Hematopoietic multipotent progenitor cell (in vitro differentiated cells): ENCODE measurements around the gene KDELR1. TPM values are rescaled to one million over a fixed set of nuclear protein-coding genes. Genes with fewer than 3 reads are reported as not detected.

Experiments used
- DNase-seq, 3 donors: peaks; one replicate each; pipeline ENCODE4 v3.0.0-alpha.2; 2011 to 2015; ENCODE audit warnings: low read depth in 2 of 3, low spot score in 2 of 3
- total RNA-seq: library from RNA; depleted of rRNA; stranded (reverse); fragments of >200 nt; gene quantifications from one replicate; pipeline ENCODE4 v1.2.3, GENCODE V29; 2012

Gene KDELR1
- total RNA-seq, 1 donor, result 75.9 TPM

DNA sequence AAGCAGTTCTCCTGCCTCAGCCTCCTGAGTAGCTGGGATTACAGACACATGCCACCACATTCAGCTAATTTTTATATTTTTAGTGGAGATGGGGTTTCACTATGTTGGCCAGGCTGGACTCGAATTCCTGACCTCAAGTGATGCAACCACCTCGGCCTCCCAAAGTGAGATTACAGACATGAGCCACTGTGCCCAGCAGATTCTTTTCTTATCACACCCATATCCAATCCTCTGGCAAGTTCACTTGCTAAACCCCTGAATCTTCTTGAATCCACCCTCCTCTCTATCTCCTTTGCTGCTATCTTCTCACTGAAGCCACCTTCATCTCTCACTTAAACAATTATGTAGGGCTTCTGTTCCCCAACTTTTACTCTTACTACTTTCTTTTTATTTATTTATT, 45.2 kb downstream of the KDELR1 start:
- DNase-seq, result no peak

DNA sequence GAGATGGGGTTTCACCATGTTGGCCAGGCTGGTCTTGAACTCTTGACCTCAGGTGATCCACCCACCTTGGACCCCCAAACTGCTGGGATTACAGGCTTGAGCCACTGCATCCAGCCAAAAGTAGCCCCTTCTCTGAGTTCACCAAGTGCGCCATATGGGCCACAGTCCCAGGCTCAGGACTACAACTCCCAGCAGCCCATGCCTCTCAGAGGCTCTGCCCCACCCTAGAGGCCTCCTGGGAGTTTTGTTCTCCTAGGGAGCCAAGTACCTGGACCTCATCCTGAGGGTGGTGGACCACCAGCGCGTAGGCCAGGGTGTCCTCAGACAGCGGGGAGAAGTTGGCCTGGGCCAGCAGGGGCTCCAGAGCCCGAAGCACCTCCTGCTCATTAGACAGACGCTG, 46.5 kb downstream of the KDELR1 start:
- DNase-seq, result no peak

GRCh38 chr19:48342841-48343540, 48.4 kb downstream of the KDELR1 start:
- DNase-seq, result no peak

- no peak for DNase-seq
These were observed 49.0 kb downstream of the KDELR1 start for GRCh38 chr19:48342414-48342738.

- no peak for DNase-seq
These were observed 49.6 kb downstream of the KDELR1 start for GRCh38 chr19:48341515-48342413.

DNA sequence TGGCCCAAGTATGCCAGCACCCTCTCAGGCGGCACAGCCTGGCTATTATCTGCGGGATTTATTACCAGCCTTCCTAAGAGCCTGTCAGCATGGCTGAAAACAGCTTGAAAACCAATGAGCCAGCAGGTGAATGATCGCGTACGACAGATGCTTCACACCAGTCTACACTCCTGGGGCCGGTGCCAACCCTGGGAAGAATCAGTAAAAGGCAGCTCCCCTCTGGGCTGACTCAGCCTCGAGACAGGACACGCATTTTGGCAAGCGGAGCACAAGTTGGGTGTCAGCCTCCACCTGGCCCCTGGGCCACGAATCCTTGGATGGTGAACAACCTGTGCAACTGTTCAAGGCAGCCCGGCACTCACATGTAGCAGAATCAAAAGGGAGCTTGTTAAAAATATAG, 50.4 kb downstream of the KDELR1 start:
- no peak for DNase-seq

- no peak for DNase-seq
These were observed 52.4 kb downstream of the KDELR1 start for GRCh38 chr19:48338802-48339503.

GRCh38 chr19:48338253-48338755, 53.0 kb downstream of the KDELR1 start:
- DNase-seq, result no peak

- DNase-seq, result peak; percentile 86 to 97 (median 95)
These were observed 57.6 kb downstream of the KDELR1 start for GRCh38 chr19:48333467-48334384.

GRCh38 chr19:48332662-48333466, 58.5 kb downstream of the KDELR1 start:
- peak; percentile 84 to 99 (median 96) for DNase-seq

Other genes with a start within 250 kb of the KDELR1 start
- 42.8 TPM for gene LIG1, start 221.2 kb downstream of the KDELR1 start, total RNA-seq
- gene ZSWIM9, start 220.9 kb downstream of the KDELR1 start, total RNA-seq, result 6.5 TPM
- gene CARD8, start 135.6 kb downstream of the KDELR1 start, total RNA-seq, result 68.1 TPM
- gene ZNF114, start 121.5 kb downstream of the KDELR1 start, total RNA-seq, result 2.2 TPM
- 229 TPM for gene EMP3, start 66.0 kb downstream of the KDELR1 start, total RNA-seq
- gene TMEM143, start 27.6 kb downstream of the KDELR1 start, total RNA-seq, result 6.2 TPM
- not detected for gene SYNGR4, start 27.2 kb downstream of the KDELR1 start, total RNA-seq
- gene GRIN2D, start 2.1 kb upstream of the KDELR1 start, total RNA-seq, result 0.54 TPM
- gene GRWD1, start 54.4 kb upstream of the KDELR1 start, total RNA-seq, result 41.2 TPM
- 1.6 TPM for gene KCNJ14, start 64.0 kb upstream of the KDELR1 start, total RNA-seq
- 62.7 TPM for gene CYTH2, start 77.8 kb upstream of the KDELR1 start, total RNA-seq
- gene LMTK3, start 120.3 kb upstream of the KDELR1 start, total RNA-seq, result 0.54 TPM
- not detected for gene SULT2B1, start 160.6 kb upstream of the KDELR1 start, total RNA-seq
- not detected for gene SPACA4, start 215.2 kb upstream of the KDELR1 start, total RNA-seq
- 3.2 TPM for gene FAM83E, start 223.5 kb upstream of the KDELR1 start, total RNA-seq
- gene RPL18, start 227.6 kb upstream of the KDELR1 start, total RNA-seq, result 4,879 TPM
- gene SPHK2, start 228.0 kb upstream of the KDELR1 start, total RNA-seq, result 10.0 TPM
- 9.4 TPM for gene DBP, start 245.8 kb upstream of the KDELR1 start, total RNA-seq